ENCODE data around the gene ERICH2.

- TF ChIP-seq POLR2AphosphoS5 (IDR thresholded peaks at IDR 0.05; ENCODE audit: low read depth, low read length), result no peak
- no peak for TF ChIP-seq CTCF (IDR thresholded peaks at IDR 0.05)
- TF ChIP-seq SIN3A (IDR thresholded peaks at IDR 0.05; ENCODE audit: borderline replicate concordance, low read depth, low read length), result no peak
- TF ChIP-seq USF2 (IDR thresholded peaks at IDR 0.05; ENCODE audit: borderline replicate concordance, low read depth, low read length), result no peak
- TF ChIP-seq TAF1 (IDR thresholded peaks at IDR 0.05; ENCODE audit: borderline replicate concordance, low read depth, low read length), result no peak
- no peak for TF ChIP-seq JUND (IDR thresholded peaks at IDR 0.05)
- TF ChIP-seq EP300 (IDR thresholded peaks at IDR 0.05; ENCODE audit: borderline replicate concordance in 1 of 2, low read depth in 1 of 2, low read length in 1 of 2), result no peak
- TF ChIP-seq GATA2 (CRISPR knock-in tag; IDR thresholded peaks at IDR 0.05), result no peak
- no peak for TF ChIP-seq CHD2 (IDR thresholded peaks at IDR 0.05; ENCODE audit: low read length, partially characterized antibody)
Measured at GRCh38 chr2:170798996-170799395, 28.8 kb downstream of the ERICH2 start.

All from SK-N-SH (cell line).